Measurements from ENCODE around the gene LARP4B. TPM values are rescaled to one million over a fixed set of nuclear protein-coding genes. Genes with fewer than 3 reads are reported as not detected.

Gene LARP4B
- total and polyA plus RNA-seq, 2 of the 13 experiments (the other 11 are each of a cell fraction or from before 2014, with no cell fraction given), result 19.5 to 30.2 TPM

DNA sequence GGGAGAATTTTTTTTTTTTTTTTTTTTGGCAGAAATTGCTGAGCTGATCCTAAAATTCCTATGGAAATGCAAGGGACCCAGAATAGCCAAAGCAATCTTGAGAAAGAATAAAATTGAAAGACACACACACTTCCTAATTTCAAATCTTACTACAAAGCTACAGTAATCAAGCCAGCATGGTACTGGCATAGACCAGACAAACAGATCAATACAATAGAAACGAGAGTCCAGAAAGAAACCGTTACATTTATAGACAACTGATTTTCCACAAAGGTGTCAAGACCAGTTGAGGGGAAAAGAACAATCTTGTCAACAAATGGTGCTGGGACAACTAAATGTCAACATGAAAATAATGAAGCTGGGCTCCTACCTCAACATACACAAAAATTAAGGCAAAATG, 34.5 kb downstream of the LARP4B start:
- FAIRE-seq, result no peak

DNA sequence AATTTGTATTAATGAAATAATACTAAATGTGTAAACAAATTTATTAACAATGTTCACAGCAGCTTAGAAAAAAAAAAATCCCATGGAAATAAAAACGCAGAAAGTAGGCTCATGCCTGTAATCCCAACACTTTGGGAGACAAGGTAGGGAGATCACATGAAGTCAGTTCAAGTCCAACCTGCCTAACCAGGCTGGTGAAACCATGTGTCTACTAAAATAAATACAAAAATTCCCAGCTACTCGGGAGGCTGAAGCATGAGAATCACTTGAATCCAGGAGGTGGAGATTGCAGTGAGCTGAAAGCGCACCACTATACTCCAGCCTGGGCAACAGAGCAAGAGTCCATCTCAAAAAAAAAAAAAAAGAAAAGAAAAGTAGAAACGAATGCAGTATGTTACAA, 36.2 kb downstream of the LARP4B start:
- ATAC-seq, result 0 out of 3 replicates have a peak, but pooled peaks have one; percentile 23
- DNase-seq (ENCODE audit: low spot score), result no peak
- Histone ChIP-seq H3K36me3 (replicated peaks in 1 of 2; ENCODE audit: control insufficient read depth in 1 of 2, insufficient read depth in 2 of 2, low read length in 2 of 2) (peaks cover 0 to 4% of the 10 kb centered on the region in 2 experiments; a peak in 1 of 5 replicates), H3K27me3 (ENCODE audit: control insufficient read depth in 1 of 2, insufficient read depth in 2 of 2, low read length in 2 of 2) (no peaks in the 10 kb centered on the region), H3K4me1 (ENCODE audit: insufficient read depth, low read length) (peaks cover 10% of the 10 kb centered on the region), H2AFZ (ENCODE audit: low read length) (no peak overlapping the region), H3K4me2 (ENCODE audit: low read depth, low read length) (no peak overlapping the region), H3K4me3 (replicated peaks in 1 of 3; ENCODE audit: insufficient read depth in 1 of 3, low read depth in 2 of 3, low read length in 3 of 3) (no peak overlapping the region), H3K27ac (ENCODE audit: extremely low read length, insufficient read depth, low read length) (no peak overlapping the region), H3K9ac (ENCODE audit: insufficient read depth, low read depth, low read length) (no peak overlapping the region), H3K9me3 (ENCODE audit: low read length) (no peaks in the 10 kb centered on the region), H3K79me2 (ENCODE audit: insufficient read depth, low read length) (peaks cover 92% of the 10 kb centered on the region), H4K20me1 (ENCODE audit: insufficient read depth, low read length) (peaks cover 26% of the 10 kb centered on the region; the same call in 1 of the 2 replicates)
- WGBS (ENCODE audit: low lambda C conversion rate), result 77% methylated on average over 4 of the region's 4 CpGs
- ChIA-PET CTCF (ENCODE audit: low intra/inter-chr PET ratio, low total read pairs) (no interaction called here), POLR2A (no interaction called here)
- in situ Hi-C loops (cut with HindIII; ENCODE audit: extremely low pct_ligation_motif_present, low pct_unique_long_range_greater_than_20kb), result no loop called here
- intact Hi-C loops (cut with micrococcal nuclease; ENCODE audit: unreplicated experiment), result no loop called here
- no TSS peak for BruUV-seq (replicated peaks)
- no peak for FAIRE-seq
- TF ChIP-seq ZFP36L1 (CRISPR knock-in tag; IDR thresholded peaks at IDR 0.05), result no peak
- TF ChIP-seq, protein P1, sequence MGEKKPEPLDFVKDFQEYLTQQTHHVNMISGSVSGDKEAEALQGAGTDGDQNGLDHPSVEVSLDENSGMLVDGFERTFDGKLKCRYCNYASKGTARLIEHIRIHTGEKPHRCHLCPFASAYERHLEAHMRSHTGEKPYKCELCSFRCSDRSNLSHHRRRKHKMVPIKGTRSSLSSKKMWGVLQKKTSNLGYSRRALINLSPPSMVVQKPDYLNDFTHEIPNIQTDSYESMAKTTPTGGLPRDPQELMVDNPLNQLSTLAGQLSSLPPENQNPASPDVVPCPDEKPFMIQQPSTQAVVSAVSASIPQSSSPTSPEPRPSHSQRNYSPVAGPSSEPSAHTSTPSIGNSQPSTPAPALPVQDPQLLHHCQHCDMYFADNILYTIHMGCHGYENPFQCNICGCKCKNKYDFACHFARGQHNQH (CRISPR knock-in tag; IDR thresholded peaks at IDR 0.05), result no peak
- TF ChIP-seq KLF16 (CRISPR knock-in tag; IDR thresholded peaks at IDR 0.05), result no peak
- no peak for TF ChIP-seq ZSCAN29 (CRISPR knock-in tag; conservative IDR thresholded peaks at IDR 0.05)
- TF ChIP-seq, protein P2, sequence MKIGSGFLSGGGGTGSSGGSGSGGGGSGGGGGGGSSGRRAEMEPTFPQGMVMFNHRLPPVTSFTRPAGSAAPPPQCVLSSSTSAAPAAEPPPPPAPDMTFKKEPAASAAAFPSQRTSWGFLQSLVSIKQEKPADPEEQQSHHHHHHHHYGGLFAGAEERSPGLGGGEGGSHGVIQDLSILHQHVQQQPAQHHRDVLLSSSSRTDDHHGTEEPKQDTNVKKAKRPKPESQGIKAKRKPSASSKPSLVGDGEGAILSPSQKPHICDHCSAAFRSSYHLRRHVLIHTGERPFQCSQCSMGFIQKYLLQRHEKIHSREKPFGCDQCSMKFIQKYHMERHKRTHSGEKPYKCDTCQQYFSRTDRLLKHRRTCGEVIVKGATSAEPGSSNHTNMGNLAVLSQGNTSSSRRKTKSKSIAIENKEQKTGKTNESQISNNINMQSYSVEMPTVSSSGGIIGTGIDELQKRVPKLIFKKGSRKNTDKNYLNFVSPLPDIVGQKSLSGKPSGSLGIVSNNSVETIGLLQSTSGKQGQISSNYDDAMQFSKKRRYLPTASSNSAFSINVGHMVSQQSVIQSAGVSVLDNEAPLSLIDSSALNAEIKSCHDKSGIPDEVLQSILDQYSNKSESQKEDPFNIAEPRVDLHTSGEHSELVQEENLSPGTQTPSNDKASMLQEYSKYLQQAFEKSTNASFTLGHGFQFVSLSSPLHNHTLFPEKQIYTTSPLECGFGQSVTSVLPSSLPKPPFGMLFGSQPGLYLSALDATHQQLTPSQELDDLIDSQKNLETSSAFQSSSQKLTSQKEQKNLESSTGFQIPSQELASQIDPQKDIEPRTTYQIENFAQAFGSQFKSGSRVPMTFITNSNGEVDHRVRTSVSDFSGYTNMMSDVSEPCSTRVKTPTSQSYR (CRISPR knock-in tag; IDR thresholded peaks at IDR 0.05; ENCODE audit: borderline replicate concordance), result no peak
- TF ChIP-seq SCMH1 (CRISPR knock-in tag; IDR thresholded peaks at IDR 0.05; ENCODE audit: borderline replicate concordance), result no peak
- TF ChIP-seq YY1 (IDR thresholded peaks at IDR 0.05; ENCODE audit: insufficient read depth, insufficient replicate concordance, low read depth, low read length), result no peak
- no peak for TF ChIP-seq NR1H2 (CRISPR knock-in tag; IDR thresholded peaks at IDR 0.05; ENCODE audit: borderline replicate concordance, low read depth)

More for the DNA sequence above, 34.5 kb downstream of the LARP4B start:
- H3K79me2 ChIP-seq (ENCODE audit: insufficient read depth, low read length), result peaks cover 86% of the 10 kb centered on the region
- intact Hi-C loops (cut with micrococcal nuclease; ENCODE audit: unreplicated experiment), result no loop called here
- ChIA-PET POLR2A (no interaction called here), CTCF (ENCODE audit: low intra/inter-chr PET ratio, low total read pairs) (no interaction called here)
- 92% methylated on average over 2 of the region's 2 CpGs for WGBS (ENCODE audit: low lambda C conversion rate)
- H3K4me1 ChIP-seq (ENCODE audit: insufficient read depth, low read length), result peaks cover 10% of the 10 kb centered on the region
- H3K9ac ChIP-seq (ENCODE audit: insufficient read depth, low read depth, low read length), result no peak overlapping the region
- no peak overlapping the region for H3K27ac ChIP-seq (ENCODE audit: extremely low read length, insufficient read depth, low read length)
- H3K9me3 ChIP-seq (ENCODE audit: low read length), result no peaks in the 10 kb centered on the region
- H3K4me3 ChIP-seq (replicated peaks in 1 of 3; ENCODE audit: insufficient read depth in 1 of 3, low read depth in 2 of 3, low read length in 3 of 3), result no peak overlapping the region
- DNase-seq (ENCODE audit: low spot score) (no peak), ATAC-seq (no peak)
- TF ChIP-seq, protein P3, sequence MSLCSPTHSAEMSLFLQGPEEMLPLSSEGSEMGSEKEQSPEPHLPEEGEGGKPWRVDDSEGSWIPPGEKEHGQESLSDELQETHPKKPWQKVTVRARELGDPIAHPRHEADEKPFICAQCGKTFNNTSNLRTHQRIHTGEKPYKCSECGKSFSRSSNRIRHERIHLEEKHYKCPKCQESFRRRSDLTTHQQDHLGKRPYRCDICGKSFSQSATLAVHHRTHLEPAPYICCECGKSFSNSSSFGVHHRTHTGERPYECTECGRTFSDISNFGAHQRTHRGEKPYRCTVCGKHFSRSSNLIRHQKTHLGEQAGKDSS (CRISPR knock-in tag; IDR thresholded peaks at IDR 0.05; ENCODE audit: borderline replicate concordance, low read depth), result no peak
- TF ChIP-seq, protein P4, sequence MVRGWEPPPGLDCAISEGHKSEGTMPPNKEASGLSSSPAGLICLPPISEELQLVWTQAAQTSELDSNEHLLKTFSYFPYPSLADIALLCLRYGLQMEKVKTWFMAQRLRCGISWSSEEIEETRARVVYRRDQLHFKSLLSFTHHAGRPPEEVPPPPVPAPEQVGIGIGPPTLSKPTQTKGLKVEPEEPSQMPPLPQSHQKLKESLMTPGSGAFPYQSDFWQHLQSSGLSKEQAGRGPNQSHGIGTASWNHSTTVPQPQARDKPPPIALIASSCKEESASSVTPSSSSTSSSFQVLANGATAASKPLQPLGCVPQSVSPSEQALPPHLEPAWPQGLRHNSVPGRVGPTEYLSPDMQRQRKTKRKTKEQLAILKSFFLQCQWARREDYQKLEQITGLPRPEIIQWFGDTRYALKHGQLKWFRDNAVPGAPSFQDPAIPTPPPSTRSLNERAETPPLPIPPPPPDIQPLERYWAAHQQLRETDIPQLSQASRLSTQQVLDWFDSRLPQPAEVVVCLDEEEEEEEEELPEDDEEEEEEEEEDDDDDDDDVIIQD (CRISPR knock-in tag; IDR thresholded peaks at IDR 0.05; ENCODE audit: low read depth), result 0 out of 2 replicates have a peak, but pooled peaks have one; percentile 17
- in situ Hi-C loops (cut with HindIII; ENCODE audit: extremely low pct_ligation_motif_present, low pct_unique_long_range_greater_than_20kb), result no loop called here
- no peak overlapping the region for H3K4me2 ChIP-seq (ENCODE audit: low read depth, low read length)
- H3K36me3 ChIP-seq (replicated peaks in 1 of 2; ENCODE audit: control insufficient read depth in 1 of 2, insufficient read depth in 2 of 2, low read length in 2 of 2), result peaks cover 0 to 4% of the 10 kb centered on the region in 2 experiments; a peak in 1 of 5 replicates
- no TSS peak for BruUV-seq (replicated peaks)
- no peaks in the 10 kb centered on the region for H3K27me3 ChIP-seq (ENCODE audit: control insufficient read depth in 1 of 2, insufficient read depth in 2 of 2, low read length in 2 of 2)
- H2AFZ ChIP-seq (ENCODE audit: low read length), result no peak overlapping the region
- peaks cover 26% of the 10 kb centered on the region; the same call in 1 of the 2 replicates for H4K20me1 ChIP-seq (ENCODE audit: insufficient read depth, low read length)
